GM19452 (cell line): ENCODE measurements around the gene KIF21B.

ENCODE experiments used
- ATAC-seq: cut with Tn5 transposase; IDR thresholded peaks from one replicate; pipeline ENCODE4 v1.9.1; 2021; ENCODE audit not compliant: unreplicated experiment

KIF21B gene

GRCh38 chr1:201044119-201044518 is 20.6 kb upstream of the KIF21B start:
- no peak for ATAC-seq

GRCh38 chr1:201042779-201043461 is 19.4 kb upstream of the KIF21B start:
- ATAC-seq, result no peak

GRCh38 chr1:201041011-201041410 is 17.5 kb upstream of the KIF21B start:
- ATAC-seq, result no peak

- ATAC-seq, result no peak
Observed at GRCh38 chr1:201039876-201040275, 16.4 kb upstream of the KIF21B start.

GRCh38 chr1:201039418-201039817 is 15.9 kb upstream of the KIF21B start:
- ATAC-seq, result no peak

- ATAC-seq, result no peak
Observed at GRCh38 chr1:201038186-201038876, 14.8 kb upstream of the KIF21B start.

GRCh38 chr1:201036188-201036842 is 12.8 kb upstream of the KIF21B start:
- ATAC-seq, result no peak

GRCh38 chr1:201034671-201035070 is 11.2 kb upstream of the KIF21B start:
- no peak for ATAC-seq

- ATAC-seq, result no peak
Observed at GRCh38 chr1:201032408-201032807, 8.9 kb upstream of the KIF21B start.

GRCh38 chr1:201028461-201028889 is 5.0 kb upstream of the KIF21B start:
- ATAC-seq, result no peak

- no peak for ATAC-seq
Observed at GRCh38 chr1:201026836-201027235, 3.3 kb upstream of the KIF21B start.

- ATAC-seq, result no peak
Observed at GRCh38 chr1:201026234-201026633, 2.7 kb upstream of the KIF21B start.

GRCh38 chr1:201025571-201026002 is 2.1 kb upstream of the KIF21B start:
- no peak for ATAC-seq

GRCh38 chr1:201024625-201024998 is 1.1 kb upstream of the KIF21B start:
- ATAC-seq, result no peak

GRCh38 chr1:201023920-201024624 is 558 bp upstream of the KIF21B start:
- no peak for ATAC-seq

GRCh38 chr1:201022820-201023516 is 546 bp downstream of the KIF21B start:
- no peak for ATAC-seq

GRCh38 chr1:201022493-201022819 is 1.1 kb downstream of the KIF21B start:
- no peak for ATAC-seq

GRCh38 chr1:201021630-201022492 is 1.7 kb downstream of the KIF21B start:
- ATAC-seq, result no peak

- ATAC-seq, result no peak
Observed at GRCh38 chr1:201020721-201021629, 2.5 kb downstream of the KIF21B start.
